SK-MEL-5 (cell line): ENCODE data around the gene COX4I1. TPM values are rescaled to one million over a fixed set of nuclear protein-coding genes. Genes with fewer than 3 reads are reported as not detected.
A peak's percentile ranks its signal among the peaks of the same experiment; 100 is the strongest.
"Not testable (repeated sequence)": the region's sequence is repeated elsewhere in the genome, so short reads cannot be mapped to it uniquely, and the experiment has no call there.

Source experiments
- DNase-seq: peaks from one replicate; pipeline ENCODE4 v3.0.0-alpha.2; 2016; ENCODE audit warnings: low read depth, low spot score
- in situ Hi-C: cut with HindIII; loops from 2 replicates; pipeline ENCODE4 v1.10.0; 2016; ENCODE audit warnings: low sequenced_read_pairs, high pct_unique_total_duplicates, low pct_unique_long_range_greater_than_20kb
- total RNA-seq: library from RNA; depleted of rRNA; stranded (reverse); fragments of >200 nt; shearing (Covaris generic); gene quantifications from 2 replicates; pipeline ENCODE4 v1.2.3, GENCODE V29; 2014

COX4I1 gene
- total RNA-seq, 1 experiment from 2014 or later, result 696 TPM

GRCh38 chr16:85812031-85812807 is 12.7 kb downstream of the COX4I1 start:
- in situ Hi-C loops, result no loop called here
- no peak for DNase-seq

- no peak for DNase-seq
- in situ Hi-C loops, result no loop called here
Observed at GRCh38 chr16:85812811-85813700, 13.6 kb downstream of the COX4I1 start.

GRCh38 chr16:85816159-85816558 is 16.7 kb downstream of the COX4I1 start:
- in situ Hi-C loops, result no loop called here
- DNase-seq, result no peak

GRCh38 chr16:85817195-85817594 is 17.7 kb downstream of the COX4I1 start:
- in situ Hi-C loops, DNase-seq: not testable (repeated sequence)

- peak; percentile 88 for DNase-seq
- in situ Hi-C loops, result no loop called here
Observed at GRCh38 chr16:85819245-85819644, 19.8 kb downstream of the COX4I1 start.

- in situ Hi-C loops, result no loop called here
- DNase-seq, result no peak
Observed at GRCh38 chr16:85819771-85820170, 20.3 kb downstream of the COX4I1 start.

GRCh38 chr16:85820604-85821372 is 21.3 kb downstream of the COX4I1 start:
- DNase-seq, result no peak
- in situ Hi-C loops, result no loop called here

GRCh38 chr16:85821390-85822135 is 22.1 kb downstream of the COX4I1 start:
- in situ Hi-C loops, result no loop called here

GRCh38 chr16:85822145-85822544 is 22.6 kb downstream of the COX4I1 start:
- no peak for DNase-seq
- in situ Hi-C loops, result no loop called here

More at GRCh38 chr16:85821390-85822135, 22.1 kb downstream of the COX4I1 start:
- DNase-seq, result peak; percentile 75

- in situ Hi-C loops, result no loop called here
- DNase-seq, result no peak
Observed at GRCh38 chr16:85823328-85823920, 23.9 kb downstream of the COX4I1 start.

GRCh38 chr16:85824161-85825135 is 25.0 kb downstream of the COX4I1 start:
- in situ Hi-C loops, result no loop called here
- no peak for DNase-seq

GRCh38 chr16:85825326-85825725 is 25.8 kb downstream of the COX4I1 start:
- in situ Hi-C loops, result no loop called here
- no peak for DNase-seq

GRCh38 chr16:85826686-85827247 is 27.3 kb downstream of the COX4I1 start:
- no peak for DNase-seq
- in situ Hi-C loops, result no loop called here

- DNase-seq, result no peak
- in situ Hi-C loops, result no loop called here
Observed at GRCh38 chr16:85828166-85828565, 28.7 kb downstream of the COX4I1 start.

GRCh38 chr16:85829171-85829719 is 29.8 kb downstream of the COX4I1 start:
- no peak for DNase-seq
- in situ Hi-C loops, result no loop called here
